Stimulated activated CD4-positive, alpha-beta T cell treated with anti-CD3 and anti-CD28 coated beads, Interleukin-15, amount 100 ng/mL, for 48 hours (primary cell): ENCODE measurements around the gene CHIC2.

Experiments
- DNase-seq, 2 donors: peaks; one replicate each; pipeline ENCODE4 v3.0.0-alpha.2; 2020; ENCODE audit warnings: low read depth in 2 of 2

The CHIC2 gene

GRCh38 chr4:54093324-54094240, 29.2 kb upstream of the CHIC2 start:
- no peak for DNase-seq

DNA sequence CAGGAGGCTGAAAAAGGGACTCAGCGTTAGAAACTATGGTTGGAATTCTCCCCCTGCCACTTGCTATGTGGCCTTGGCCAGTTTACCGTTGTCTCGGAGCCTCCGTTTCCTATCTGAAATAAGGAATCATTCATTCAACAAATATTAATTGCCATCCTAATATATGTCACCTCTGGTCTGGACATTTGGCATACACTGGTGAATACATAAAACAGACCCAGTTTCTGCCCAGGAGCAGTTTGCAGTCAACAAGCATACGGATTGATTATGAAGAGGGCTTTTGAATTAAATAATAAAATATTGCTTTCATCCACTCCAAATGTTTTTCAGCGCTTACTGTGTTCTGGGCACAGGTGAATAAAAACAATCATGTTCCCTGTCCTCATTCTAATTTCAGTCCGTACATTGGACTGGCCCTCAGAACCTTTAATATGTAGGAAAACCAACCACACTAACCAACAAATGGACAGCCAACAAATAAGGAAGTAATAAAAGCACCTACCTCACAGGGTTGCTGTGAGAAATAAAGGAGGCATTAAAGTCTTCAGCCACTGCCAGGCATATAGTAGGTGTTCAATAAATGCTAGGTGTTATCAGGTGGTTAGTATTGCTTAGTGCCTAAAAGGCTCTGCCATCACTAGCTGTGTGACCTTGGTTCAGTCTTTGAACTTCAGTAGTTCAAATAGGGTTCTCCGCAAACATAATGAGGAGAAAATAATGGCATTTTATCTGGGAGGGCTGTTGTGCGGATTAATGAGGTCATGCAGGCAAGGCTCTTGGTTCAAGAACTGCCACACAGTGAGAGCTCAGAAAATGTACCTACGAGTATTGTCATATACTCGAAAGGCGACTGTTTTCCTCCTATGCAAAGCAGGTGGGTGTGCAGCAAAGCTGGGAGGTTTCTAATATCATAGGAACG, 28.3 kb upstream of the CHIC2 start:
- no peak for DNase-seq

DNA sequence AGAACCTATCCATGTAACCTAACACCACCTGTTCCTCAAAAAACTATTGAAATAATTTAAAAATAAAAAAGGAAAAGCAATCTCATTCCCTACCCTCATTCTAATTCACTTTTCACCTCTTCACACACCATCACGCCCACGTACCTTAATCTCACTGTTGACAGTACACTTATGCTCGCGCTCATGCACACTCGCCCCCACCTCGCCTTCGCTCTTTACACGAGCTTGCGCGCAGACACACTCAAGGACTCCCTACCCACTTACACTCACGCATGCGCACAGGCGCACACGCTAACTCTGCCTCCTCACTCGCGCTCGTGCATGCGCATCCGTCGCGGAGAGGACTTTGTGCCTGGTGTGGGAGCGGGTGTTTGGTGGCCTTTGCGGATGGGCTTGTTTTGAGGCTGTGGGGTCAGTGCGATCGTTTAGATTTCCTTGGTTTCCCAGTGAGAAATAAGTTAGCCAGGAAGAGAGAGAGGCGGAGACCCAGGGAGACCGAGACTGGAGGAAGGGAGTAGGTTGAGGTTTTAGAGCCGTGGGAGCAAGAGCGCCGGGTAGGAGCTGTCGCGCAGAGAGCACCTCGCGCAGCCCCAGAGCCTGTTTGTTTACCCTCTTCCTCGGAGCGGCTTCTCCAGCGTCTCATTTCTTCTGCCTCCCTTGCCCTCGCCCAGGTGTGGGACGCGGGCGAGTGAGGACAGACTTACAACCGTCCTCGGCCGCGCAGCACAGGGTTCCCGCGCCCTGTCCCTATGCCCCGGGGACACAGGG, 27.4 kb upstream of the CHIC2 start:
- peak; percentile 44 to 60 for DNase-seq

GRCh38 chr4:54090804-54091623, 26.6 kb upstream of the CHIC2 start:
- no peak for DNase-seq

DNA sequence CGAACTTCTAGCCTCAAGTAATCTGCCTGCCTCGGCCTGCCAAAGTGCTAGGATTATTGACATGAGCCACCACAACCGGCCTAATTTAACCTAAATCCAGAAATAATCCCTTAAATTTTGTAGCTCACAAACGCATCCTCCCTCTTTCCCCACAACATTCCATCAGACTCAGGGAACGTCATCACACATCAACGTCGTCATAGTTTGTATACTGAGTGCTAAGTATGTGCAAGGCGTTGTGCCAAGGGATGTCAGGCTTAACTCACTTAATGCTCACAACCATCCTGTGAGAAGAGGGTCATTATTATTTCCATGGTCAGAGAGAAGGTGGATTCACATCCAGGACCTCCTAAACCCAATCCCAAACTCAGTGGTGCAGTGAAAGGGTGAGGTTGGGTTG, 26.0 kb upstream of the CHIC2 start:
- DNase-seq, result no peak

DNA sequence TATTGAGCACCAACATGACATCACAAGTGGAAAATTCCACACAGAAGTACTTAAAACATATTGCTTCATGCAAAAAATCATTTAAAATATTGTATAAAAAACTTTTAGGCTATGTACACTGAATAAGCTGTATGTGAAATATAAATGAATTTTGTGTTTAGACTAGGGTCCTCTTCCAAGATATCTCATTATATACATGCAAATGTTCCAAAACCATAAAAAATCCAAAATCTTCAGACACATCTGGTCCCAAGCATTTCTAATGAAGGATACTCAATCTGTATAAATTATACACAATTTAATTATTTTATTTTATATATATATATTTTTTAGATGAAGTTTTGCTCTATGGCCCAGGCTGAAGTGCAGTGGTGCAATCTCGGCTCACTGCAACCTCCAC, 25.5 kb upstream of the CHIC2 start:
- DNase-seq, result no peak

GRCh38 chr4:54085284-54085683, 20.9 kb upstream of the CHIC2 start:
- no peak for DNase-seq

- DNase-seq, result no peak
Measured at GRCh38 chr4:54082168-54082567, 17.8 kb upstream of the CHIC2 start.

GRCh38 chr4:54077812-54078211, 13.4 kb upstream of the CHIC2 start:
- DNase-seq, result no peak

DNA sequence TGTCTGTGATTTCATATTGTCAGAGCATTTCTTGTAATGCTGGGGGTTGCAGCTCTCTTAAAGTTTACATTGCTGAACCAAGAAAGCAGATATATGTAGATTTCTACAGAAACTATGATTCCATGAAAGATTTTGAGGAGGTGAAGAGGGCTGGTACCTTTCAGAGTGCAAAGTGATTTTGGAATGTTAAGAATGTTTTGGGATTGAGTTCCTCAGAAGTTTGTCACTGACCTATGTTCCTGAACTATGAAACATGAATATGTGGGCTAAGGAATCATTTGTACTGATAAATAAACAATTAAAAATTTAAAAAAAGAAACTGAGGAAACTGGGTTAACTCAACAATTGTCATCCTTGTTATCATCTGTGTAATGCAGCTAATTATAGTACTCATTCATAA, 12.3 kb upstream of the CHIC2 start:
- no peak for DNase-seq

DNA sequence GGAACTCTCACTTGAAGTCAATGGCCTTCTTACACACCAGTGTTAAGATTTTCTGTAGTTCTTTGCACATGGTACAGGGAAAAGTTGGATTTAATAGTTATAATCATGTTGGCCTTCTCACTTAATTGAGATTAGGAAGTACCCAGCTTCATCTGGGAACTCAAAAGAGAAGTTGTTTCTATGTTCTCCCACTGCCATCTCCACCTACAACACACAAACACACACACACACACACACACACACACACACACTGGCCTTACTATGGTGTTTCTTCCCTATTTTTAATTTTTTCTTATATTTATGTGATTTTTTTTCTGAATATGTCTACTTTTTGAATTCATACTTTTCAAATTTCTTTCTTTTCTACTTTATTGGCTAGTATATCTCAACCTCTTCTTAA, 10.0 kb upstream of the CHIC2 start:
- DNase-seq, result no peak

GRCh38 chr4:54073271-54073880, 9.0 kb upstream of the CHIC2 start:
- no peak for DNase-seq

DNA sequence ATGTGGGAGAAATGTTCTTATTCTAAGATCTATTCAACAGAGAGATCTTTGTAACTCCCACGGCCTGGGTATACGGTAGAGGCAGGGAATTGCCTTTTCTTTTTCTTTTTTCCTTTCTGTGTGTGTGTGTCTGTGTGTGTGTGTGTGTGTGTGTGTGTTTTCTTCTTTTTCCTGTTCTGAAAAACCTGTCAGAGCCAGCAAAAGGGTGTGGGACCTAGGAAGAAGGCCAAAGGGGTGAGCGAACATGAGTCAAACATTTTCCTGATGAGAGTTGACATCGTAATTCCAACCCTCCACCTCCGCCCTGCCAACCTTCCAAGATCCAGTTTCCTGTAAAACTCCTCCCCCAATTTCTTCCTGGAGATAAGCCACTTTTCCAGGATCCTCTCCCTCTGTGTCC, 2.8 kb upstream of the CHIC2 start:
- no peak for DNase-seq

DNA sequence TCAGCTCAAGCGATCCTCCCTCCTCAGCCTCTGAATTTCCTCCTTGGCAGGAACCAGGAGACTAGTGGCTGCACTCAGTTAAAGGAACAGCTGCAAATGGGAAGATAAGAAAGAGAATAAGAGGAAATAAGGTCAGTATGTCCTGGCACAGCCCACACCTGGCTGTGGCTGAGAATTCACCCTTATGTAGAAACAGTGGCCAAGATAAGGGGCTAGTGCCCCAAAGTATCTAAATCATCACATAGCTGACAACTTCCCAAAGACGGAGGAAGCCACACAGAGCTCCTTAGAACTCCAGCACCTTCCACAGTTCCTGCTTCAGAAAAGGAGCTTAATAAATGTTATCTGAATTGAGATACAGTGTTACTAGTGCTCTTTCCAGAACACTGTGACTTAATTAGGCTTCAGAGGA, 2.3 kb upstream of the CHIC2 start:
- DNase-seq, result no peak

DNA sequence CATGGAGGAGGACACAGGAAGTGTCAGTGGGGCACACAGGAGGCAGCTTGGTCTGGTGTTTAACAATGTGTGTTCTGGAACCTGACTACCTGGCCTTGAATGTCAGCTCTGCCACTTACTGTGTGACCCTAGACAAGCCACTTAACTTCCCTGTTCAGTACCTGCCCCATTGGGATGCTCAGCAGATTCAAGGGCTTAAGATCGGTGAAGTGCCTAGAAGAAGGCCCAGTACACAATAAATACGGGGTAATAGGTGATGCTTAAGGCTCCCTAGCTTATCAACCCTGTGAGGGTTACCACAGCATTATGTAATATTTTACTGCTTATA, 1.6 kb upstream of the CHIC2 start:
- no peak for DNase-seq

DNA sequence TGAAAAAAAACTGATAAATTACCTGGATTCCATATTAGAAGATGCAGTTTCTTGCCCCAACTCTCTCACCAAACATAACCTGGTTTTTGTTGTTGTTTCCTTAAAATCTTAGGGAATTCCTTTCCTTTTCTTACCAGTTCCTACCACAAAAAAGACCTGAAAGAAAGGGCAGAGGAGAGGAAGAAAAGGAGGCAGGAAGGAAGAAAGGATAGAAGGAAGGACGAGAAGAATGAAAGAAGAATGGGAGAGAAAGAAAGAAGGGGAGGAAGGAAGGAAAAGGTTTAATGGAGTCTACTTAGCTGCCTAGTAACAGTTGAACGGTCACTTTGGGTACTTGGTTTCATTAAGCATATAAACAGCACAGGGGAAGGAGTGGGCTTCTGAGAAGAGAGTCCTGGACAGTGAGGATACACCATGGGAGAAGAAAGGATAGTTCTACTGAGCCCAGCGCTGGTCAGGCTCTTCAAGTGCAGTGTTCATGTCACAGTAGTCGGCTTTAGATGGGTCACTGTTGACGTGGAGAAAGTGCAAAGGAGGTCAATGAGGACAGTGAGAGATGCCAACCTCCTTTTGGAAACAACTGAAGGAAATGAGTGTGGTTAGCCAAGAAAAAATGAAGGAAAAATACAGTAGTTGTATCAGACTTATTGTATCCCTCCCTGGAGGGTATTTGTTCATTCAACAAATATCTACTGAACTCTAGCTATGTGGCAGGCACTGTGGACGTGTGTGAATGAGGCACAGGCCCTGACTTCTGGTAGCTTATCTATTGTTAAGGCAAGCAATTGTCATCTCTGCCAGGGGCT, 1.1 kb upstream of the CHIC2 start:
- DNase-seq, result no peak

GRCh38 chr4:54063737-54064316, 578 bp downstream of the CHIC2 start:
- DNase-seq, result peak in 1 of 2 donors; percentile 9

DNA sequence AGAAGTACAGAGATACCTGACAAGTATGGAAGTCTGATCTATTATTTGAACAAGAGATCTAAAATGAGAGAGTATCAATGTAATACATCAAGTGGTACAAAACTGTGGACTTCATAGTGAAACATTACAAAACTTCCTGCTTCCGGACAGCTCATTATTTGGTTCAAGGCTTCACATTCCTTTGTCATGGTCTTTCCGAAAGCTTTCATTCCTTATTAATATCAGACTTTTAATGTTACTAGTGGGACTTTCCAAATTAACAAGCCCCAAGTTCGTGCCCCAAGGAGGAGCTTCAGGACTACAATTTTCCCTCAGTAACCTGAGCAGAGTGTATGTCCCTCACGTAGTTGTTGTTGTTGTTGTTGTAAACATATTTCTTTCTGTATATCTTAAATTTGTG, 1.2 kb downstream of the CHIC2 start:
- DNase-seq, result no peak

DNA sequence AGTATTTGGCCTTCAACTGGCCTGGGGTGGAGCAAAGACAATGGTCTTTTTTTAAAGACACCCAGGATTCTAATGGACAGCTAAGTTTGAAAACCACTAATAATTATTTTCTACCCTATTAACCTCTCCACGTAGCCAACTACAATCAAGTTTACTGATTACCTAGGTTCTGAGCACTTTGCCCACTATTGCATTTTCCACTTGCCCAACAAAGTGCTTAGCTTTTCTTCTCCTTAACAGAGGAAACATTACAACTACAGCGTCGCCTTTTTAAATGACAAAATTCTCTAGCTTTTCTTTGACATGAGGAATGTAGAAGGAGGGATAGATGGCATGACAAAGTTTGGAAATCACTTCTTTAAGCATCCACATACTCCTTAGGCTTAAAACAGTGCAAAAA, 2.0 kb downstream of the CHIC2 start:
- no peak for DNase-seq

DNA sequence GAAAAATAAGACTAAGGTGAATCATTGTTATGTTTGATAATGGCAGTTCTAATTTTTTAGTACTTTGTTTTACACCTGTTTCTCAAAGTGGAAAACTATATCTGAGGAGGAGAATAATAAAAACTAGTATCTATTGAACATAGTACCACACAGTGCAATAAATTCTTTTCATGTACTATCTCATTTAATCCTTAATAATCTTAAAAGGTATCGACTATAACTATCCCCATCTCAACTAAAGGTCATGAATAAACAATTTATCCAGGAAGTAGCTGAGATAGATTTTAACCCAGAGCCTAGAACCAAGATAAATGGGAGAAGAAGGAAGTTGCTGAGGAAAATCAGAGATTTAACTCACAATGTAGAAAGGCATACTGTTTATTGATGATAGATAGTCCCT, 2.5 kb downstream of the CHIC2 start:
- DNase-seq, result no peak
